Measurements from ENCODE around the gene REEP1.

GRCh38 chr2:86243950-86244733 lies 93.3 kb downstream of the REEP1 start:
- TF ChIP-seq CTCF (IDR thresholded peaks at IDR 0.05): no peak
- TF ChIP-seq POLR2A (IDR thresholded peaks at IDR 0.05): no peak
